Mesendoderm (in vitro differentiated cells): ENCODE measurements around the gene PC.

ENCODE experiments used
- DNase-seq: peaks from one replicate; pipeline ENCODE4 v3.0.0; 2013
- H2AK5ac ChIP-seq: 2 replicates; pipeline ENCODE4 v1.6.1; 2013; ENCODE audit warnings: low read length, inconsistent platforms
- H2BK120ac ChIP-seq: 2 replicates; pipeline ENCODE4 v1.6.1; 2013; ENCODE audit warnings: low read depth, mild to moderate bottlenecking, low read length, moderate library complexity, mixed read lengths
- H2BK15ac ChIP-seq: replicated peaks from 2 replicates; pipeline ENCODE4 v1.6.1; 2013; ENCODE audit warnings: low read depth, mild to moderate bottlenecking, moderate library complexity
- H2BK5ac ChIP-seq: 2 replicates; pipeline ENCODE4 v1.6.1; 2013; ENCODE audit warnings: low read length, inconsistent platforms
- H3K18ac ChIP-seq: 2 replicates; pipeline ENCODE4 v1.6.1; 2013; ENCODE audit warnings: mild to moderate bottlenecking, low read length, mixed read lengths
- H3K23ac ChIP-seq: one replicate; pipeline ENCODE4 v1.6.1; 2013; ENCODE audit warnings: low read length
- H3K27ac ChIP-seq: 2 replicates; pipeline ENCODE4 v1.5.1; 2013; ENCODE audit warnings: low read depth, mild to moderate bottlenecking, inconsistent platforms, low read length, moderate library complexity
- H3K27me3 ChIP-seq: 2 replicates; pipeline ENCODE4 v1.6.1; 2013; ENCODE audit warnings: low read length, control low read depth, mild to moderate bottlenecking, inconsistent platforms; ENCODE audit not compliant: insufficient read depth, poor library complexity
- H3K36me3 ChIP-seq: 2 replicates; pipeline ENCODE4 v1.6.1; 2013; ENCODE audit warnings: low read length, inconsistent platforms; ENCODE audit not compliant: control insufficient read depth, insufficient read depth
- H3K4ac ChIP-seq: one replicate; pipeline ENCODE4 v1.6.1; 2013; ENCODE audit warnings: low read depth, mild to moderate bottlenecking, low read length, moderate library complexity
- H3K4me1 ChIP-seq: 2 replicates; pipeline ENCODE4 v1.6.1; 2013; ENCODE audit warnings: low read depth, low read length, inconsistent platforms; ENCODE audit not compliant: control insufficient read depth
- H3K4me2 ChIP-seq: 2 replicates; pipeline ENCODE4 v1.6.1; 2013; ENCODE audit warnings: low read length
- H3K4me3 ChIP-seq: 2 replicates; pipeline ENCODE4 v1.5.1; 2013; ENCODE audit warnings: mild to moderate bottlenecking, low read length
- H3K56ac ChIP-seq: one replicate; pipeline ENCODE4 v1.6.1; 2013; ENCODE audit warnings: low read length
- H3K79me1 ChIP-seq: 2 replicates; pipeline ENCODE4 v1.6.1; 2013; ENCODE audit warnings: low read length, inconsistent platforms
- H3K79me2 ChIP-seq: 2 replicates; pipeline ENCODE4 v1.6.1; 2013; ENCODE audit warnings: mild to moderate bottlenecking, low read length; ENCODE audit not compliant: control insufficient read depth, insufficient read depth
- H3K9ac ChIP-seq: 2 replicates; pipeline ENCODE4 v1.6.1; 2013; ENCODE audit warnings: low read length, inconsistent platforms
- H4K5ac ChIP-seq: one replicate; pipeline ENCODE4 v1.6.1; 2013; ENCODE audit warnings: low read length
- H4K8ac ChIP-seq: one replicate; pipeline ENCODE4 v1.6.1; 2013; ENCODE audit warnings: low read depth, mild to moderate bottlenecking, control low read depth, low read length, moderate library complexity
- WGBS: extraction: QIAGEN DNeasy Blood & Tissue Kit; methylation state at CpG from one replicate; pipeline ENCODE4 v1.1.7; 2013; ENCODE audit warnings: low lambda C conversion rate, missing lambda C conversion rate; ENCODE audit not compliant: insufficient coverage; ENCODE audit errors: extremely low coverage; 5-methylcytosine and 5-hydroxymethylcytosine counted together

The PC gene

DNA sequence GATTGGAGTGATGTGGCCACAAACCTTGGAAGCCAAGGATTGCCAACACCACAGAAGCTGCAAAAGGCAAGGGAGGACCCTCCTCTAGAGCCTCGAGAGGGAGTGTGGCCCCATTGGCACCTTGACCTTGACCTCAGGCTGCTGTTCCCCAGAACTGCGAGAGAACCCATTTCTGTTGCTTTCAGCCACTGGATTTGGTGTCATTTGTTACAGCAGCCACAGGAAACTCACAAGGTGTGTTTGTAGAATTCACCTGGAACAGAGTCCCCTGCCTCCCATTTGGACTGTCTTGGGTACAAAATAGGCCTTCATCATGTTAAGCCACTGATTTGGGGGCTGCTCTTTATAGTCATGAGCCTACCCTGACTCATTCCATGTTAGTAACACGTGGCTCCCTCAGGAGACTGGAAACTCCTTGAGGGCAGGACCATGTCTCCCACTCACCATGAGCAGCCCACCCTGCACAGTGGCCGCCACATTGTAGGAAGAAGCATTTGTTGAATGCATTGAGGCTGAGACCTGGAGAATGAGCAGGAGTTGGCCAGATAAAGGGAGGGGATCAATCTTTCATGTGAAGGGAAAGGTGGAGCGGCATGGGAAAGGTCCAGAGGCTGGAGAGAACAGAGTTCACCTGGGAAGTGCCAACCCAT lies 25.2 kb upstream of the PC start:
- Histone ChIP-seq H3K36me3 (no peaks in the 10 kb centered on the region), H3K4me2 (no peak overlapping the region), H3K56ac (no peak overlapping the region), H3K27ac (no peak overlapping the region), H3K9ac (no peak overlapping the region), H3K4me1 (peaks cover 6% of the 10 kb centered on the region), H3K79me1 (no peaks in the 10 kb centered on the region), H3K4ac (no peak overlapping the region), H2BK15ac (no peak overlapping the region), H3K4me3 (no peak overlapping the region), H3K79me2 (no peaks in the 10 kb centered on the region), H3K18ac (no peak overlapping the region), H2AK5ac (no peak overlapping the region), H3K27me3 (no peaks in the 10 kb centered on the region), H4K5ac (no peak overlapping the region), H4K8ac (no peak overlapping the region), H2BK5ac (no peak overlapping the region), H3K23ac (no peak overlapping the region), H2BK120ac (no peak overlapping the region)
- no CpG with 5 or more reads among the region's 5 CpGs for WGBS
- no peak for DNase-seq

GRCh38 chr11:66981976-66982578 lies 23.9 kb upstream of the PC start:
- DNase-seq: no peak
- Histone ChIP-seq H3K9ac (no peak overlapping the region), H3K36me3 (no peaks in the 10 kb centered on the region), H3K27ac (no peak overlapping the region), H3K79me1 (no peaks in the 10 kb centered on the region), H3K4me3 (no peak overlapping the region), H3K4me2 (no peak overlapping the region), H4K8ac (no peak overlapping the region), H2BK15ac (no peak overlapping the region), H3K79me2 (no peaks in the 10 kb centered on the region), H3K27me3 (no peaks in the 10 kb centered on the region), H3K56ac (no peak overlapping the region), H2BK5ac (no peak overlapping the region), H4K5ac (no peak overlapping the region), H2BK120ac (no peak overlapping the region), H3K4me1 (peaks cover under 1% of the 10 kb centered on the region), H3K23ac (no peak overlapping the region), H2AK5ac (no peak overlapping the region), H3K4ac (no peak overlapping the region), H3K18ac (no peak overlapping the region)
- no CpG with 5 or more reads among the region's 9 CpGs for WGBS

DNA sequence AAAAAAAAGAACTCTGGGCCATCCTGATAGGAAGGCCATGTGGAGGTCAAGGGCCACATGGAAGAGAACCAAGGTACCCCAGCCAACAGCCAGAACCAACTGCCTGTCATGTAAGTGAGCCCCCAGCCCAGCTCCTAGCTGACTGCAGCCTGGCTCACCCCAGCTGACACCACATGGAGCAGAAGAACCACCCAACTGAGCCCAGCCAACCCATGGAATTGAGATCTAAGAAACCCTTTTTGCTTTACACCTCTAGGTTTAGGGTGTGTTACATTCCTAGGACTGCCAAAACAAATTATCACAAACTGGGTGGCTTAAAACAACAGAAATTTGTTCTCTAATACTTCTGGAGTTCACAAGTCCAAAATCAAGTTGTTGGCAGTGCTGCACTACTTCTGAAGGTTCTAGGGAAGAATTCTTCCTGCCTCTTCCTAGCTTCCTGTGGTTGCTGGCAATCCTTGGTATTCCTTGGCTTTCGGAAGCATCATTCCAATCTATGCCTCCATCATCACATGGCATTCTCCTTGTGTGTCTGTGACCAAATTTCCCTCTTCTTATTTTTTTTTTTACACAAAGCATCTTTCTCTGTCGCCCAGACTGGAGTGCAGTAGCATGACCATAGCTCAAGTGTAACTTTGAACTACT lies 21.3 kb upstream of the PC start:
- WGBS: no CpG with 5 or more reads among the region's 2 CpGs

GRCh38 chr11:66978717-66979116 lies 20.5 kb upstream of the PC start:
- Histone ChIP-seq H3K27me3 (no peaks in the 10 kb centered on the region), H3K4me3 (no peak overlapping the region), H3K36me3 (no peaks in the 10 kb centered on the region), H2BK120ac (no peak overlapping the region), H3K9ac (no peak overlapping the region), H3K4me1 (no peaks in the 10 kb centered on the region), H3K79me1 (no peaks in the 10 kb centered on the region), H2BK5ac (no peak overlapping the region), H3K27ac (no peak overlapping the region), H4K8ac (no peak overlapping the region), H3K18ac (no peak overlapping the region), H2AK5ac (no peak overlapping the region), H3K79me2 (no peaks in the 10 kb centered on the region), H3K23ac (no peak overlapping the region), H3K4me2 (no peak overlapping the region), H3K4ac (no peak overlapping the region), H4K5ac (no peak overlapping the region), H3K56ac (no peak overlapping the region), H2BK15ac (no peak overlapping the region)
- WGBS: no CpG with 5 or more reads among the region's 6 CpGs
- DNase-seq: no peak

More for the DNA sequence above, 21.3 kb upstream of the PC start:
- Histone ChIP-seq H3K36me3 (no peaks in the 10 kb centered on the region), H3K27ac (no peak overlapping the region), H3K4ac (no peak overlapping the region), H3K56ac (no peak overlapping the region), H3K18ac (no peak overlapping the region), H3K4me1 (no peaks in the 10 kb centered on the region), H2BK5ac (no peak overlapping the region), H3K4me3 (no peak overlapping the region), H3K23ac (no peak overlapping the region), H4K8ac (no peak overlapping the region), H3K27me3 (no peaks in the 10 kb centered on the region), H2AK5ac (no peak overlapping the region), H3K79me2 (no peaks in the 10 kb centered on the region), H3K4me2 (no peak overlapping the region), H2BK15ac (no peak overlapping the region), H3K9ac (no peak overlapping the region), H3K79me1 (no peaks in the 10 kb centered on the region), H2BK120ac (no peak overlapping the region), H4K5ac (no peak overlapping the region)
- no peak for DNase-seq

- Histone ChIP-seq H3K27ac (no peak overlapping the region), H3K79me2 (no peaks in the 10 kb centered on the region), H3K79me1 (no peaks in the 10 kb centered on the region), H2BK15ac (no peak overlapping the region), H3K18ac (no peak overlapping the region), H3K4ac (no peak overlapping the region), H2BK5ac (no peak overlapping the region), H3K4me1 (no peaks in the 10 kb centered on the region), H3K23ac (no peak overlapping the region), H3K27me3 (no peaks in the 10 kb centered on the region), H3K4me3 (no peak overlapping the region), H3K36me3 (no peaks in the 10 kb centered on the region), H3K56ac (no peak overlapping the region), H2AK5ac (no peak overlapping the region), H4K8ac (no peak overlapping the region), H4K5ac (no peak overlapping the region), H3K4me2 (no peak overlapping the region), H3K9ac (no peak overlapping the region), H2BK120ac (no peak overlapping the region)
- DNase-seq: no peak
- no CpG with 5 or more reads among the region's 2 CpGs for WGBS
Observed at GRCh38 chr11:66978229-66978628, 20.0 kb upstream of the PC start.
